GM21717 (cell line): ENCODE measurements around the gene RAB29.

Source experiments
- ATAC-seq: cut with Tn5 transposase; IDR thresholded peaks from one replicate; pipeline ENCODE4 v1.9.1; 2021; ENCODE audit warnings: mild to moderate bottlenecking, moderate library complexity; ENCODE audit not compliant: unreplicated experiment

The RAB29 gene

DNA sequence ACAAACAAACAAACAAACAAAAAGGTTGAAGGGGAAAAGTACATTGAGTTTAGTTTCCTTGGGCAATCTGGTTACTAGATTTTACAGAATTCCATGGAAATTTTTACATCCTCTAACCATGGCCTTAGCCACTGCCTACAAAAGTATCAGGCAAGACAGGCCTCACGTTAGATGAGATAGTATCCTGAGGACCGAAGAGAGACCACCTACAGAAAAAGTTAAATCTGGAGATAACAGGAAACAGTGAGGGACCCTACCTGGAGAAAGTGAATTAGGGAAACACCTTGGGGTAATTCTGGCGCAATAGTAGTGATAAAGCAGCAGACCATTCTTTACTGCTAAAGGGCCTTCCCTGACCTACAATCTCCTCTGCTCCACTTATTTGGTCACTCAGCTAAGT is 8.7 kb downstream of the RAB29 start:
- ATAC-seq, result no peak

DNA sequence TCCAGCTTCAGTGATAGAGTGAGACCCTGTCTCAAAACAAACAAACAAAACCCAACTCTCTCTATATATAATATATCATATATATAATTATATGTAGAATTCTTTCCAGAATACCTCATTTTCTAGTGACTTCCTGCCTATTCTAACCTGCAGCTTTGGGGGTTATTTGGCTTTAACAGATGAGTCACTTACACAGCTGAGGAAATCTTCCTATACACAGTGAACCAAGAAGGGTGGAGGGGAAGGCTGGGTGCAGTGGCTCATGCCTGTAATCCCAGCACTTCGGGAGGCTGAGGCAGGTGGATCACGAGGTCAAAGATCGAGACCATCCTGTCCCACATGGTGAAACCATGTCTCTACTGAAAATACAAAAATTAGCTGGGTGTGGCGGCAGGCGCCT is 9.2 kb downstream of the RAB29 start:
- no peak for ATAC-seq

DNA sequence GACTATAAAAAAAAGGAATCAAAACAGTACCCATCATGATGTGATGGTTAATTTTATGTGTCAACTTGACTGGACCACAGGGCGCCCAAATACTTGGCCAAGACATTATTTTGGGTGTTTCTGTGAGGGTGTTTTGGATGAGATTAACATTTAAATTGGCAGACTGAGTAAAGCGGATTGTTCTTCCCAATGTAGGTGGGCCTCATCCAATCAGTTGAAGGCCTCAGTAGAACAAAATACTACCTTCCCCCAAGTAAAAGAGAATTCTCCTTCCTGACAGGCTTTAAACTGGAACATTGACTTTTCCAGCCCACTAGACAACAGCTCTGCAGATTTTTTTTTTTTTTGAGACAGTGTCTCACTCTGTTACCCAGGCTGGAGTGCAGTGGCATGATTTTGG is 10.7 kb downstream of the RAB29 start:
- ATAC-seq, result no peak

DNA sequence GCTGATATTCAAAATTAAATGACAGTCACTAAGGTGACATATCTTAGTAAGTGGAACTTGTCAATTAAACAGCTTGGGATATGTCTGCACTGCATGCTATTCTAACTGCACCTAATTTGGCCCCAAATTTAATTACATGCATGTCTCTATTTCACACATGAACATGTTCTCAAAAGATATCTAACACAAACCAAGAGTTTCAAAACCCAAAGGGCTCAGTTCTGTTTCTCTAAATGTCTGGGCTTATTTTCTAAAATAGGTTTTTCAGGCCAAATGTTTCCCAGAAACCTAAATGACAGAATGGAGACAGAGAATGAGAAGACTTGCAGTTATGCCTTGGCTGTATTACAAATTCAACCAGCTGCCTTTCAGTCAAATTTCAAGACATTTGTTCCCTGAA is 11.3 kb downstream of the RAB29 start:
- peak; percentile 44 for ATAC-seq

DNA sequence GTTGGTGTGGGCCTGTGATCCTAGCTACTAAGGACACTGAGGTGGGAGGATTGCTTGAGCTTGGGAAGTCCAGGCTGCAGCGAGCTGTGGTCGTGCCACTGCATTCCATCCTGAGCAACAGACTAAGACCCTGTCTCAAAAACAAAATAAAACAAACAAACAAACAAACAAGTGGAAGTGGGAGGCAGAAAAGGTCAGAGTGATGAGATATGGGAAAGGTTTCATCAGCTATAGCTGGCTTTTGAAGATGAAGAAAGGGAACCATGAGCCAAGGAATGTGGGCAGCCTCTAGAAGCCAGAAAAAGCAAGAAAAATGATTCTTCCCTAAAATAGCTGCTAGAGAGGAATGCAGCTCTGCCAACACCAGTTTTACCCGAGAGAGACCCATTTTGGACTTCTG is 14.7 kb downstream of the RAB29 start:
- no peak for ATAC-seq

DNA sequence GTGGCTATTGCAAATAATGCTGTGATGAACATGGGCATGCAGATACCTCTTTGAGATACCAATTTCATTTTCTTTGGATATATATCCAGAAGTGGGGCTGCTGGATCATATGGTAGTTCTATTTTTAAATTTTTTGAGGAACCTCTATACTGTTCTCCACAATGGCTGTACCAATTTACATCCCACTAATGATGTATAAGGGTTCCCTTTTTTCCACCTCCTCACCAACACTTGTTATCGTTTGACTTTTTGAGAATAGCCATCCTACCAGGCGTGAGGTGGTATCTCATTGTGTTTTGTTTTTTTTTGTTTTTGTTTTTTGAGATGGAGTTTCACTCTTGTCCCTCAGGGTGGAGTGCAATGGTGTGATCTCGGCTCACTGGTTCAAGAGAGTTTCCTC is 18.7 kb downstream of the RAB29 start:
- ATAC-seq, result no peak

DNA sequence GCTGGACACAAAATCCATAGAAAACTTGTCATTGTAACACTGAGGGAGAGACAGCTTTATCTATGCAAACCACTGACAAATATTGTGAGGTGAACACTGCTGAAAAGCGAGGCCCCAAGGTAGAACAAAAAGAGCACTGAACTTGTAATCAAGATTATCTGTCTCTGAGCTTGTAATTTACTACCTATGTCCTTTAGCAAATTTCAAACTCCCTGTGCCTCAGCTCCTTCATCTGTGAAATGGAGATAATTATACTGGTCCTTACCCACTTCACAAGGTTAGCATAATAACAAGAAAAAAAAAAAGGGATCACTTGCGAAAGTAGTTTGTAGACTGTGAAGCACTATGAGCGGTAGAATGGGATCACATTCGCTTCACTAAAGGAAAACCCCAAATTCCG is 20.4 kb downstream of the RAB29 start:
- ATAC-seq, result no peak

DNA sequence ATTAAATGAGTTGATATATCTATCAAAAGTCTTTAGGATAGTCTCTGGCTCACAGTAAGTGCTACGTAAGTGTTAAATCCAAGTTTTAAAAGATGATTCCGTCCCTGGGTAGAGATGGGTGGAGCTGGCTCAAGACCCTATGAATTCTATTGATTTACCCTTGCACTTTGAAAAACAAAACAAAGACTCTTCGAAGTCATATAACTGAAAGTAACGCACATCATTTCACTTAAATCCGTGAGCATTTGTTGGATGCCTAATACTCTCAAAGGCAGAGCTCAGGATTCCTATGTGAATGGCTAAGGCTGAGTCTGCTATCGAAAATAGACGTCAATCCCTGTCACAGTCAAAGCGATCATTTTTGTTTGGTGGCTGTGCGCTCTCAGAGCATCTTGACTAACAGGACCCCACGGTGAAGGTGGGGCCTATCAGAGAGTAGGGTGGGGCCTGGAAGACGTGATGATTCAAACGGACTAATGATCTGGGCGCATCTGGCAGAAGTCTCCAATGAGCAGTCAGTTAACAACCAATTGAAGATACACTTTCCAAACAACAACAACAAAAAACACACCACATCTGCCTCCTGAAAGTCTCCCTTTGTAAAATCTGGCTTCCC is 24.1 kb downstream of the RAB29 start:
- no peak for ATAC-seq

DNA sequence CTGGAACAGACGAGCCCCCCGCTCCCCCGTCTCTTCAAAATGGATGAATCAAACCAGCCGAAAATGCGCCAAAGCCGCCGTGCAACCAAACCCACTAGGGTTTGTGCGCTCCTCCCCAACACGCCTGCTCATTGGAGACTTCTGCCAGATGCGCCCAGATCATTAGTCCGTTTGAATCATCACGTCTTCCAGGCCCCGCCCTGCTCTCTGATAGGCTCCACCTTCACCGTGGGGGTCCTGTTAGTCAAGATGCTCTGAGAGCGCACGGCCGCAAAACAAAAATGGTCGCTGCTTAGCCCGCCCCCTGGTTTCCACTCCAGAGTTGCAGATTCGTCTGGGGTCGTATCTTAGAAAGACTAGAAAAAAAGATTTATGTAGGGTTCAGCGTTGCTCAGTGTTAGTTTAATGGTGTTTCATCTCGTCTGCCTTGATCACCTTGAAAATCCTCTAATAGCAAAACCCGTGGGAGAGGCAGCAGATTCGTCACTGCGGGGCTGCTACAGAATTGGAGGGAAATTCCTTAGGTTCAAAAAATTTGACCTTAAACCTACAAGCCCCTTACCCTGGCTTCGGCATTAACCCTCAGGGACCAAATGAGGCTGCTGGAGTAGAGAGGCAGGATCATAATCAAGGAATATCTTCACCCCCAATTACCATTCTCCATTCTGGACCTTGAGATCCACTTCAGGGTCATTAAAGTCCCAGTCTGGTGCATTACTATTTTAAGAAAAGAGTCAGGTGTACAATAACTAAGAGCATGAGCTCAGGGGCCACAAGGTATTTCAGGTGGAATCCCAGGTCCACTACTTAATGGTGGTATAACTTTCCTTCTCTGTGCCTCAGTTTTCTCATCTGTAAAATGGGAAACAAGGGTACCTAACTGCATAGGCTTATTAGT is 24.9 kb downstream of the RAB29 start, which contains the start of gene NUCKS1:
TSS of gene NUCKS1 (minus strand) at position 45 of the 898 bp plus-strand sequence. CDS start 209 bp downstream, outside the sequence.
- peak; percentile 81 for ATAC-seq

DNA sequence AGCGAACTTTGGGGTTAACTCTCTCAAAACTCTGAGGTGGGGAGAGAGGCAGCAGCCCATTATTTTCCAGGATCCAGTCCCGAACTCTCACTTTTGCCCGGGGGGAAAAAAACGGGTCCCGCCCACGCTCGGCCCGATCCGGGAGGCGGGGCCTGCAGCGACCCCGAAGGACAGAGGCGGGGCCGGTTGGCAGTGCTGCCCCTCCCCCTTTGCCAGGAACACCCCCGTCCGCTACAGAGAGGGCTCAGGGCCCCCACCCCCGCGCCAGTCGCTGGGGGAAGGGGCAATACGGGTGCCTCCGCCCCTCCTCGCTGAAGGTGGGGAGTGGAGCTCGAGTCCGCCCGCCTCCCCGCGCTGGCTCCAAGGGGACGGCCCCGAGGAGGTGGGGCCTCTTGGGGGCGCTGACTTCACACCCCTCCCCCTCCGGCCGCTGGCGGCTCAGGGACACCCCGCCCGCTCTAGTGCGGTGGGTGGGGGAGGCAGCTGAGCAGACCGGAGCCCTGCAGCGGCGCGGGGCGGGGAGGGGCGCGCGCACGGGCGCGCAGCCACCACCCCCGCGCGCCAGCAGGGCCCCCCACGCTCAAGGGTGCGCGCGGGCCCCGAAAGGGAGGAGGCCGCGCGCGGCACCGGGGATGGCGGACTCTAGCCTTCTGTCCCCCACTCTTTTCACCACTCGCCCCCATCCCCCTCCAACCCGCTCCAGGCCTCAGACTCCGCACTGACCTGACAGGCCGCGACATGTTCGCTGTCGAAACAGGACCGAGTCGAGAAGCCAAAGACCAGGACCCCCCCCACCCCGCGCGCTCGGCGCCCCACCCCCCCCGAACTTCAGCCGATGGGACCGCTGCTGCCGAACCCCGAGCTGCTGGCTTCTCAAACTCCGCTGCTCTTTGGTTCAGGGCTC is 25.8 kb downstream of the RAB29 start:
- ATAC-seq, result peak; percentile 60

DNA sequence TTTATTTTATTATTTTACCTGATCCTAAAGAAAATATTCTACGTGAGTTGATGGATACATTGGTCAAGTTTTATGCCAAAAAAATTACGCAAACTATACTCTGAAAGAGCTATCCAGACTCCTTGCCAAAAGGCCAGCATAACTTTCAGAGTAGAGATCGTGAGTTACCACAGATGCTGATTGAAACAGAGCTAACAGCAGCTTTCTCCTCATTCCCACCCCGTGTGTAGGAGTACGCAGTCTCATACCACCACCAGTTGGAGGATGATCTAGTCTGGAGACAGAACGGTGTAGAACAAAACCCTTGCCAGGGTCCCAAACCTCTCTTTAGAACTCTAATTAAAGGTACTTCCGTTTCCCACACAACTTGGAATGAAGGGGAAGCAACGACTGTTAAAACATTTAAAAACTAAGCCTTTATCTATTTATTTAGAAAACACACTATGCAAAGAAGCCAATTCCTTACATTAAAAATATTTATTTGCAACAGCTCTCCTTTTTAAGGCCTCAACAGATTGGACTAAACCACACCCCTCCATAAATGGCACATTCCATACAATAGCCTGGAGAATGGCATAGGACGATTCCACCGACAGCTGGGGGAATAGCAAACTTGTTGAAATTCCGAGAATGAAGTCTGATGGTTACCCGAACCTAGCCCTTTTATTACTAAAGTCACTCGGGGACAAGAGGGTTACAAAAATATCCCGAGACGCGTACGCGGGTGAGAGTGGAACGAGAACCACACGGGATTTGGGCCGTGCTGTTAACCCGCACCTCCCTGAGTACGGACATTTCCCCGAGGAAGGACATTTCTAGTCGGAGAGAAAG is 26.7 kb downstream of the RAB29 start:
- ATAC-seq, result peak; percentile 26

DNA sequence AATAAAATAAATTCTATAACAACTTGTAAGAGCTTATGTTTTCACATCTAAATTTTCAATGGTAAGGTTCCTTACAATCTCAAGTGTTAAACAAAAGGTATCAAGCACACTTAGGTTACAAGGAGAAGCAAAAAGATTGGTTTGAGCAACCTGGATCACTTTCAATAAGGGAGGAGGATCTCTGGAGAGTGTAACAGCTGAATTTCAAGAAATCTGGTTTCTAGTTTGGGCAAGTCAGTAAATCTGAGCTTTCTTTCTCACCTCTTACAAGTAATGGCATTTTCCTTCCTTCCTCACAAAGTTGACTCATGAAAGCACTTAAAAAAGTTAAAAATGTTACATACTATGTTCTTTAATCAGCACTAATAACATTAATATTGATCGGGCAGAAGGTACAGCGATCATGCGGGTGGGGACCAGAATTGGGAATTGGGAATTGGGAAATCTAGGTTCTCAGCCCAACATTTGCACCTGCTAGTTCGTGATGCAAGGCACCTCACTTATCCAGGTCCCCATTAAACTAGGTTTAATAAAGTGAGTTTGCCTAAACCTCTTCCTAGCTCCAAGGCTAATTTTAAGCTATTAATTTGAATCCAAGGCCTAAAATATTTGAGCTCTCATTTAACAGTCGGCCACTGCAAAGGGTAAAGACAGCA is 28.4 kb downstream of the RAB29 start:
- no peak for ATAC-seq

DNA sequence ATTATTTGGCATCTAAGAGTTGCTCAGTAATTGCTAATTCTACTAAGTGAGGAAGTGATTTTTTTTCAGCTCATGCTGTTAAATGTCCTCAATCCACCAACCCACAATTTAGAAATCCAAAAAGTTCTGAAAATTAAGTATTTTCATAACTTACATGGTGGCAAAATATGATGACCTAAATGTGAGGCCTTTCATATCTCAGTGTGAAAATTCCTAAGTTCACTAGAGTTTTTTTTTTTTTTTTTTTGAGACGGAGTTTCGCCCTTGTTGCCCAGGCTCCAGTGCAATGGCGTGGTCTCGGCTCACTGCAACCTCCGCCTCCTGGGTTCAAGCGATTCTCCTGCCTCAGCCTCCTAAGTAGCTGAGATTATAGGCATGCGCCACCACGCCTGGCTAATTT is 30.9 kb downstream of the RAB29 start:
- ATAC-seq, result no peak

DNA sequence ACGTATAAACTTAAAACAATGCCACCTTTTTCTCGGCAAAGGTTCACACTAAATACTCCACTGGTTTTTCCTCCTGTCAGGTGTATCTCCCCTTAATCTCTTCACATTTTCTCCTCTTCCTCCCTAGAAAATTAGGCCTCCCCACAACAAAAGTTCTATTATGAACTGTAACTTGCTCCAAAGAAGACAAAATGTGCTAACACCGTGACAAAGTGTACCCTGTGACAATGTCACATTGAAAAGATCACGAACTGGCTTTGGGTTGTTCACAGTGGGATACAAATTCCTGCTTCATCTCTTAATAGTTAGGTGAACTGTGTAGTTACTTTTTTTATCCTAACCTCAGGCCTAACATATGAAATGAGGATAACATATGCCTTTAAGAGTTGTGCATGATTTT is 31.3 kb downstream of the RAB29 start:
- ATAC-seq, result no peak

DNA sequence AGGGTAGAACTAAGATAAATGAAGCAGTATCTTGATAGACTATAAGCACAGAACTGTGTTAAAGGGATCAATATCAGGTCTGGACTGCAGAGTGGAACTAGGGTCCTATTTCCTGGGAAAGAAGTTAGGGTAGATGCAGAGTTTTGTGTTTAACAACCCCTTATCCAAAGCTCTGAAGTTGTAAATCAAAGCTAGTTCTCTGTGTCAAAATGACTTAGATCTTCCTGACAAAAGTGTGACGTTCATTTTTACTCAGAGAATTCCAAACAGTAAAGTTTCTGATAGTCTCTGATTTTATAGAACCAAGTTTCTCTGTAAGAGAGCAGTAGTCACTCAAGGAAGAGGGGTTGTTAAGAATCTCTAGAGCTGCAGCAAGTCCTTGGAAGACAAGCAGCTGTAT is 33.6 kb downstream of the RAB29 start:
- no peak for ATAC-seq

DNA sequence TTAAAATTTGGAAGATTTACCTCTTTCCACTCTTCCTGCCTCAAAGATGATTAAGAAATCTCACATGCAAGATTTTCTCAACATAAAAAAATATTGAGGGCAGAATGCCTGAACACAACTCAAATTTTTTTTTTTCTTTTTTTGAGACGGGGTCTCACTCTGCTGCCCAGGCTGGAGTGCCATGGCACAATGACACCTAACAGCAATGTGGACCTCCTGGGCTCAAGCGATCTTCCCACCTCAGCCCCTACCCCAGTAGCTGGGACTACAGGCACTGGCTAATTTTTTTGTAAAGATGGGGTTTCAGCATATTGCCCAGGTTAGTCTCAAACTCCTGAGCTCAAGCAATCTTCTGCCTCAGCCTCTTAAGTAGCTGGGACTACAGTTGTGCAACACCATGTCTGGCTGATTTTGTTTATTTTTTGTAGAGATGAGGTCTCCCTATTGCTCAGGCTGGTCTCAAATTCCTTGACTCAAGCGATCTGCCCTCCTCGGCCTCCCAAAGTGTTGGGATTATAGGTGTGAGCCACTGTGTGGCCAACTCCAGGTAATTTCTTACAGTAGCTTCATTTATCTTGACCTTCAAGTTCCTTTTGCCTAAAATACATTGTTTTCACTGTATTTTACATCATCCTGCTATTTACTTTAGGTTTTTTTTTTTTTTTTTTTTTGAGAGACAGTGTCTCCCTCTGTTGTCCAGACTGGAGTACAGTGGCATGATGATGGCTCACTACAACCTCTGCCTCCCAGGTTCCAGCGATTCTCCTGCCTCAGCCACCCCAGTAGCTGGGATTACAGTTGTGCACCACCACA is 35.7 kb downstream of the RAB29 start:
- ATAC-seq, result no peak

DNA sequence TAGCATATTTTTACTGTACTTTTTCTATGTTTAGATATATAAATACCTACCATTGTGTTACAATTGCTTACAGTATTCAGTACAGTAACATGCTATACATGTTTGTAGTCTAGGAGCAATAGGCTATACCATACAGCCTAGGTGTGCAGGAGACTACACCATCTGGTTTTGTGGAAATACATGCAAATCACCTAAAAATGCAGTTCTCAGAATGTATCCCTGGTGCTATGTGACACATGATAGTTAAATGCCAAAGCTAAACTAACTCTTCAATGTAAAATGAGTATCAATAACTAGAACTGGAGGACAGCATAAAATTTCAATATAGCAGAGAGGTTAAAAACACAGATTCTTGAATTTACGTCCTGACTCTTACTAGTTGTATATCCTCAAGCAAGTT is 40.1 kb downstream of the RAB29 start:
- no peak for ATAC-seq

DNA sequence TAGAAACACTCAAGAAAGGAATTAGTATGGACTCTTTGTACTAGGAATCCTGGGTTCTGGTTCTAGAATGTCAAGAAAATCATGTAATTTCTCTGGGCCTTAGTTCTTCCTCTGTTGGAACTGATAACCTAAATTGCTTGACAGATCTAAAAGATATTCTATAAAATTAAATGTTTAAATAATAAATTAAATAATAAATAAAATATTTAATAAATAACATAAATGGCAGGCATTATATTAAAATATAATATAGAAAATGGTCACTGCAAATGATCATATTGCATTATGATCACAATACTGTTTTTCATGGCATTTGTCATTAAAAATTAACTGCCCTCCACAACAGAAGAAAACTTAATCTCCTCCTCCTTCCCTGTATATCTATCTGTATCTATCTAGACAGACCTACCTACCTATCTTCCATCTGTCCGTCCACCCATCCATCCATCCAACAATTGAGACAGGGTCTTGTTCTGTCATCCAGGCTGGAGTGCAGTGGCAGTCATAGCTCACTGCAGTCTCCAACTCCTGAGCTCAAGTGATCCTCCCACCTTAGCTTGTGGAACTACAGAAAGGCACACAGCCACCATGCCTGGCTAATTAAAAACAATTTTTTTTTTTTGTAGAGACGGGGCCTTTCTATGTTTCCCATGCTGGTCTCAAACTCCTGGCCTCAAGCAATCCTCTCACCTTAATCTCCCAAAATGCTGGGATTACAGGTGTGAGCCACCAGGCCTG is 41.7 kb downstream of the RAB29 start:
- ATAC-seq, result no peak
